Colon (tissue), 2 donors: ENCODE results near the gene BROX.
"Not testable (repeated sequence)": the region's sequence is repeated elsewhere in the genome, so short reads cannot be mapped to it uniquely, and the experiment has no call there.

Experiments used
- FAIRE-seq: peaks from 2 replicates; lab custom pipeline; 2012; peaks lifted over from hg19 to GRCh38; lab: Jason Lieb, UNC
- donor health status: control.
- donor health status: control.

Gene BROX

DNA sequence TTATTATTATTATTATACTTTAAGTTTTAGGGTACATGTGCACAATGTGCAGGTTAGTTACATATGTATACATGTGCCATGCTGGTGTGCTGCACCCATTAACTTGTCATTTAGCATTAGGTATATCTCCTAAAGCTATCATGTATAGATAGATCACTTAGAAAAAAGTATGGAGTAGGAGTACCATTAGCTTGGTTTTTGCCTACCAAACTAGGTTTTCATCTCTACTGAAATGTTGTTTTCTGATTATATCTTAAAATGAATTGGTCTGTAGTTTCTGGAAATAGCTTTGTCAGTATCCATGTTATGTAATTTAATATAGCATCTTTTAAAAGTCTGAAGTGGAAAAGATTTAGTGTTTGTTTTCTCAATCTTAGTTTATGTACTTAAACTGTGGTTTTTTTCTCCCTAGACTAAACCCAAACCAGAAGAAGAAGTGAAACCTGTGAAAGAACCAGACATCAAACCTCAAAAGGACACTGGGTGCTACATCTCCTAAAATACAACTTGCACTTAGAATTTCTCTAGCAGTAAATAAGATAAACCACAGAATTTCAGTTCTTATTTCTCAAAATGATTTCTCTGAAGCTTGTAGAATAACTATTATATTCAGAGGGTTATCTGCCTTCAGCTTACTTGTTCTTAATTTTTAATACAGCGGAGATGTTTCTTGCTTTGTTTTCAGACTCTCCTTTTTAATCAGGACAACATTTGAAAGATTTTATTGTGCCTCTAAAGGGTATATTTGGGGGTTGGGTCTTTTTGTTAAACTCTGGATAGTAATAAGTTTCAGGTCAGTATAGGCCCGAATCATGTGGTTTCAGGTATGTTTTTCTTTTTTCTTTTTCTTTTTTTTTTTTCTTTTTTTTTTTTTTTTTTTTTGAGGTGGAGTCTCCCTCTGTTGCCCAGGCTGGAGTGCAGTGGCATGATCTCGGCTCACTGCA is 20.1 kb downstream of the BROX start:
- FAIRE-seq: no peak

DNA sequence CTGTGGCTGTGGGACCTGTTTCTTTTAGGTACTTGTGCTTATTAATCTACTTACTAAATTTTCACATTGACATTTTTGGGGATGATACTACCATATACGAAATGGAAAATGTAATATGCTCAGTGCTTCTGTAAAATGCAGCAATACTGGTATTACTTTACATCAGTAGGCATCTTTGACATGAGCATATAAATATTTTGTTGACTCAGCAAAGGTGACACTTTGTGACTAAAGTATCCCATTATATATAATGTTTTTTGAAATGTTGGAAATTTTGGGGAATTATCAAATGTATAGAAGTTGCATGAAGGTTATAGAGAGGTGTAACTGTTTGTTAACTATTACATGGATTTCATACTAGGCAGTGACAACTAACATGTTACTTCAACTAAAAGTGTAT is 22.4 kb downstream of the BROX start:
- no peak for FAIRE-seq

DNA sequence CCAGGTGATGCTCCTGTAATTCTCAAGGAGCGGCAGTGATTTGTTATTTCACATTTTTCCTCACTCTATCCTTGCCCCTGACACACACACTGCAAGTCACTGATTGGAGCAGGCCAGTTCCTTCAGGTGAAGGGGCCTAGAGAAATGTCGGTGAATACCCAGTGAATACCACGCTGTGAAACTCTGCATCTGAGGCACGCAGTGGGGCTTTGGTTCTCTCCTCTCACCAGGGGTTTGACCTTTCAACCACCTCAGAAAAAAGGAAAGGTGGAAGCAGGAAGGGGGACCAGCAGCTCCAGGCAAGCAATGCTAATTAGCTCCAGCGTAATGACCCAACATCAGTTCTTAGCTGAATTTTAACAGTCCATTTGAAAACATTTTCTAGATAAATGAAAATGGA is 24.1 kb downstream of the BROX start:
- no peak for FAIRE-seq

DNA sequence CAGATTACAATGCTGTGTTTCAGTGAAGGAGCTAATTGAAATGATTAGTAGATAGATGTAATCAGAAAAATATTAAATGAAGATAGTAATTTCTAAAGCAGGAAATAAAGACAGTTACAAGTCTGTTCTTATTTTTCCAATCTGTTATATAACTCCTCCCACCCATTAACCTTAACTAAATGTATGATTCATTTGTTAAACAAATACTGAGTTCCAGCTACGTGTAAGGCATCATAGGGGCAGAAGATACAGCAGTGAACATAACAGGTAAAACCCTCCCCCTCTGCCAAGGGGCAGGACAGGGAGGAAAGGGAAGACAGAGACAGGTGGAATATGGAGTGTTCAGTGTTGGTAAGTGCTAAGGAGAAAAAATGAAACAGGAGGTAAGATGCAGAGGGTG is 24.6 kb downstream of the BROX start, which contains the start of gene FAM177B:
FAM177B (plus strand) TSS at position 231 of the 400 bp plus-strand sequence. CDS start 9,344 bp downstream, outside the sequence.
- no peak for FAIRE-seq

DNA sequence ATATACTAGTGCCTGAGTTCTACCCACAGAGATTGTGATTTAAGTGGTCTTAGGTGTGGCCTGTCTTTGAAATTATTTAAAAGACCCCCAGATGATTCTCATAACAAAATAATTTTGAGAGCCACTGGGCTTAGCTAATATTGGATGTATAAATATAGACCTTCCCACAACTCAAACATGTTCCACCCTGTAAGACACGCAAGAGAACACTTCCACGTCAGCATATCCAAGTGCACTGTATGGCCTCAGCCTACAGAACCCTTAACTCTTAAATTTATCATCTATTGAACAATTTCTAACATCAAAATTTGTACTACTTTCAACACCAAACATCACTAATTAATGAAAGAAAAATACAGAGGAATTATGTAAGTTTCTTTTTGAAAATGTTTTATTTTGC is 27.1 kb downstream of the BROX start:
- no peak for FAIRE-seq

DNA sequence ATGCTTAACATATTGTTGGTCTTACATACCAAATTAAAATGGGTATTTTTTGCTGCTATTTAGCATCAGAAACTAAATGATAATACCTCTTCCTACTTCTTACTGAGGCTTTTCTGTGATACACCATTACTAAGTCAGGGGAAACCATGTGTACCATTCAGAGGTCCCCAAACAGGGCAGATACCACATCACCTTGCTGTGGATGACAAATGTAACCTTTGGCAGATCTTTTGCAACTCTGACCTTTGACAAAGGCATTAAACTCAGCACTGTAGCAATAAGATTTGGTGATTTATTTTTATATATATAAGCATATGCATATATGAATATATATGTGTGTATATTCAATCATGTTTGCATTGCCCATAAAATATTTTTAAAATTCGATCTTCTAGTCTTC is 27.6 kb downstream of the BROX start:
- no peak for FAIRE-seq

- not testable (repeated sequence) for FAIRE-seq
These were observed 29.5 kb downstream of the BROX start for GRCh38 chr1:222741630-222742457.

- no peak for FAIRE-seq
These were observed 37.6 kb downstream of the BROX start for GRCh38 chr1:222749927-222750326.

DNA sequence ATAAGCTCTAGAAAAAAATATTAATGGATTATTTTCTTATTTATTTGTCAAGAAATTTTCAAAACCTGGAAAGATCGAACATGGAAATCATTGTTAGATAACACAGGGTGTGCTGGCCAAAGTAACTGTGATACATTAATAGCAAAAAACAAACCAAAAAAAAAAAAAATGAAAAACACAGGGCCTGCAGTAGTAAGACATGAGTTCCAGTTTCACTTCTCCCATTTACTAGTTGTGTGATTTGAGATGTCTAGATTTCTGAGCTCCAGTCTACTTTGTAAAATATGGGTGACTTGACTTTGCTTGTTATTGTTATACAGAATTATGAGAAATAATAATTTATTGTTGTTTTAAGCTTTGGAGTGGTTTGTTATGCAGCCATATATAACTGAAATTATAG is 38.3 kb downstream of the BROX start:
- FAIRE-seq: no peak

GRCh38 chr1:222751255-222751654 is 38.9 kb downstream of the BROX start:
- no peak for FAIRE-seq

- FAIRE-seq: no peak
These were observed 42.2 kb downstream of the BROX start for GRCh38 chr1:222754366-222755139.

GRCh38 chr1:222757646-222758268 is 45.4 kb downstream of the BROX start:
- no peak for FAIRE-seq

DNA sequence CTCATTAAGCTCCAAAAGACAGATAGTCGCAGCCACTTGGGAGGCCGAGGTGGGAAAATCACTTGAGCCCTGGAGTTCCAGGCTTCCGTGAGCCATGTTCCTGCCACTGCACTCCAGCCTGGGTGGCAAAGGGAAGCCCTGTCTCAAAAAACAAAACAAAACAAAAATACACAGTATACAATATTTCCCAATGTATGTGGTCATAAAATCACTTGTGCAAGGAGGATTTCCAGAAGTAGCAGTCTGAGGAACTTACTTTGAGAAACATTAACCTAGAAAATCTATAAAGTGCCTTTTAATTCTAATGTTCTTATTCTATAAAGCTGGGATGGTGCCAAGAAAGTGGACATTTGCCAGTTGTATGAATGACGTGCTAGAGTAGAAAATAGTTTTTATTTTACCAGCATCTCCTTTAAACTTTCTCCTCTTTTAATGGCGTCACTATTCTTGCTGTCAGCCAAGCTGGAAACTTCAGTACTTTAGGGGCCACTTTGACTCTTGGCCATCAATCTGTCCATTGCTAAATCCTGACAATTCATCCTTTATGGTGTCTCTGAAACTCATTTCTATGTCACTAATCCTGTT is 47.2 kb downstream of the BROX start:
- FAIRE-seq: no peak

- FAIRE-seq: no peak
These were observed 48.7 kb downstream of the BROX start for GRCh38 chr1:222761083-222761482.

GRCh38 chr1:222762178-222762577 is 49.8 kb downstream of the BROX start:
- not testable (repeated sequence) for FAIRE-seq

GRCh38 chr1:222767152-222767571 is 54.8 kb downstream of the BROX start:
- FAIRE-seq: no peak

DNA sequence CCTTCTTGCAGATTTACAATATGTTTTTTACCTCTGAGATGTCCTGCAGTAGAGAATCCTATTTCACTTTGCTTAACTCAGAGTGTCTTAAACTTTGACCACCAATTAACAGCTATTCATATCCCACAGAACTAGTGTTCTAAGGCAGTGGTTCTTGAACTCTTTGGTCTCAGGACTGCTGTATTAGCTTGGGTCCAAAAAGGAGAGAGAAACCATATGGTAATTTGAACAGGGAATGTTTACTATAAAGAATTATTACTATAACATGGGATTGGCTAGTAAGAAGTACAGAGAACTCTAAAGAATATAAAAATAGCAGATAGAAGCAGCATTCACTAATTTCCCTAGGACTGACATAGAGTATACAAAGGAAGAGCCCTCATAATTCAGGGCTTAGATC is 56.2 kb downstream of the BROX start:
- no peak for FAIRE-seq

DNA sequence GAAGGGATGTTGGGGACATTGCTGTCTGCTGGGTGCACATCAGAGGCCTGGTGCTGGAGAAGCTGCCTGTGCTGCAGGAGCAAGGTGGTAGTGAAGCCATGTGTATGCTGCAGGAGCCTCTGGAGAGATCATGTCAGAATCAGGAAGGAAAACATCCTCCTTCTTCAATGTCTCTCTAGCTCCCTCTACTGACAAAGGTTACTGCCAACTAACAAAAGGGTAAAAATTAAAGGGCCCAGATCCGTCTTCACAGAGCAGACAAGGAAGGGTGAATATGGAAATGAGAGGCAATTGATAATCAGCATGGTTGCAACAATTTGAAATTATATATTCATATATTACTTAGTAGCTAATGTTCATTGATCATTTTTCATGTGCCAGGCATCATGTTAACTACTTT is 56.8 kb downstream of the BROX start:
- no peak for FAIRE-seq

GRCh38 chr1:222769971-222770620 is 57.7 kb downstream of the BROX start:
- FAIRE-seq: no peak

GRCh38 chr1:222772996-222773379 is 60.6 kb downstream of the BROX start:
- no peak for FAIRE-seq

GRCh38 chr1:222777463-222777862 is 65.1 kb downstream of the BROX start:
- FAIRE-seq: no peak
